Heart right ventricle (tissue), 16 donors: ENCODE results near the gene SLC38A3. TPM values are rescaled to one million over a fixed set of nuclear protein-coding genes. Genes with fewer than 3 reads are reported as not detected.

Source experiments
- ATAC-seq, 8 donors: fragments of 200-7000 bp; cut with Tn5 transposase; one replicate each; pipeline ENCODE4 v1.9.1; 2020; ENCODE audit warnings: mild to moderate bottlenecking in 8 of 8, moderate library complexity in 8 of 8, moderate number of reproducible peaks in 1 of 8
- DNase-seq, 2 donors: peaks; one replicate each; pipeline ENCODE4 v3.0.0-alpha.2; 2020
- H3K27ac ChIP-seq, 10 donors: fragments of 200-600 bp; sonication (generic) in 2 of 10; one replicate each; pipeline versions ENCODE4 v1.5.0 to v1.8.0; 2020 to 2022; ENCODE audit warnings: mild to moderate bottlenecking in 3 of 10
- H3K27me3 ChIP-seq, 7 donors: fragments of 200-600 bp; one replicate each; pipeline ENCODE4 v1.8.0; 2021 to 2022; ENCODE audit warnings: mild to moderate bottlenecking in 2 of 7
- H3K36me3 ChIP-seq, 9 donors: fragments of 200-600 bp; sonication (generic) in 1 of 9; one replicate each; pipeline versions ENCODE4 v1.5.0 to v1.8.0; 2020 to 2022; ENCODE audit warnings: mild to moderate bottlenecking in 2 of 9
- H3K4me1 ChIP-seq, 9 donors: fragments of 200-600 bp; sonication (generic) in 1 of 9; one replicate each; pipeline versions ENCODE4 v1.5.0 to v1.8.0; 2020 to 2022; ENCODE audit warnings: mild to moderate bottlenecking in 4 of 9
- H3K4me3 ChIP-seq, 10 donors: fragments of 200-600 bp; sonication (generic) in 2 of 10; one replicate each; pipeline versions ENCODE4 v1.5.0 to v1.8.0; 2020 to 2022; ENCODE audit warnings: mild to moderate bottlenecking in 7 of 10, moderate library complexity in 2 of 10
- H3K9me3 ChIP-seq, 11 donors: fragments of 200-600 bp in 10 of 11; sonication (generic) in 2 of 11; one replicate each; pipeline versions ENCODE4 v1.5.0 to v1.8.0; 2013 to 2022; ENCODE audit warnings: mild to moderate bottlenecking in 2 of 11, control low read depth in 1 of 11, moderate library complexity in 1 of 11
- CTCF ChIP-seq, 9 donors: fragments of 200-600 bp; sonication (generic) in 2 of 9; IDR thresholded peaks; one replicate each; pipeline versions ENCODE4 v1.5.0 to v1.8.0; 2021 to 2022; ENCODE audit warnings: antibody characterized with exemption in 9 of 9, mild to moderate bottlenecking in 5 of 9, moderate library complexity in 1 of 9
- WGBS, 2 donors: extraction: QIAGEN DNeasy Blood & Tissue Kit; methylation state at CpG; one replicate each; pipeline ENCODE4 v1.1.7; 2013; ENCODE audit warnings: inconsistent platforms in 1 of 2; 5-methylcytosine and 5-hydroxymethylcytosine counted together
- intact Hi-C, 10 donors: fragments of 100-400 bp; cut with DNase I; formaldehyde crosslinking; loops; one replicate each; pipeline versions ENCODE4 v1.11.1 to v1.14.2; 2022
- polyA plus RNA-seq, 2 donors: library from polyadenylated mRNA; stranded (reverse); fragments of 200-250 nt; gene quantifications; one replicate each; pipeline ENCODE4 v1.2.3, GENCODE V29; 2013
- total RNA-seq, 10 donors: library from RNA; stranded (reverse); fragmentation: NEBNext Ultra II Directional in 3 of 10; extraction: Animal tissue kit (Norgen Biotek cat#: 25700) in 3 of 10; gene quantifications; one replicate each; pipeline versions ENCODE4 v1.2.1 to v1.2.4, GENCODE V29; 2021 to 2023
- donor health status: Arrhythmogenic right ventricular cardiomyopathy.
- donor health status: ischemic (EF 13 %, LVEDD 7.1; RV severe dilation, severe dysfunction).
- donor health status: healthy with polysubstance abuse.
- donor health status: DM: no; HTN: yes; CAD: no.
- donor health status: DM: no; HTN: no; CAD: no.
- donor health status: ischemic (EF 25% LVEDD 6.9; RV normal size, moderate dysfunction).
- donor health status: ischemic (EF 25% LVEDD 5.7; RV mildly dilated, moderate dysfunction).
- donor health status: healthy.
- donor health status: DM: yes; HTN: yes; CAD: no.
- donor health status: Ischemic cardiomyopathy.
- donor health status: ischemic (EF 35%, LVEDD 5.7; RV mildly dilated, moderate dysfunction).
- donor health status: nonischemic (EF 11% LVEDD 7.7; RV severe dilation, severe dysfunction).
- donor health status: DM: yes; HTN: yes; CAD: no.
- donor health status: PGD.
- donor health status: ischemic (EF 29% LVEDD 5.4; RV normal size, mild dysfunction).
- donor health status: nonischemic (EF 23%, LVEDD 6.1; RV moderate dilation, normal function).

Gene SLC38A3
- total and polyA plus RNA-seq, 12 donors, result 1.4 to 16.4 (median 11.2) TPM

GRCh38 chr3:50189274-50189673, 15.8 kb upstream of the SLC38A3 start:
- no peaks in the 10 kb centered on the region for H3K9me3 ChIP-seq
- no peak overlapping the region for H3K27ac ChIP-seq
- intact Hi-C loops, result loop anchor here (1.0 to 5.0 kb wide), 7 partner anchors 34 to 68 kb away; partner anchors contain the start of gene SEMA3F (in 3 of the 10)
- ATAC-seq (peak; percentile 75 to 87 (median 80)), DNase-seq (peak; percentile 64 to 74)
- no peak overlapping the region for H3K4me3 ChIP-seq
- WGBS, 2 donors, result 12 to 15% methylated on average over 5 of the region's 5 CpGs
- TF ChIP-seq CTCF (IDR thresholded peaks at IDR 0.05), result peak; percentile 61 to 85 (median 77)
- H3K4me1 ChIP-seq, result peaks cover 0 to 23% (median 15%) of the 10 kb centered on the region in 9 donors
- peaks cover 0 to 30% (median 0%) of the 10 kb centered on the region in 9 donors for H3K36me3 ChIP-seq
- peaks cover 15 to 22% (median 17%) of the 10 kb centered on the region in 7 donors for H3K27me3 ChIP-seq

GRCh38 chr3:50189989-50190388, 15.1 kb upstream of the SLC38A3 start:
- Histone ChIP-seq H3K27me3 (peaks cover 17 to 30% (median 24%) of the 10 kb centered on the region in 7 donors), H3K27ac (no peak overlapping the region), H3K4me1 (peaks cover 0 to 28% (median 21%) of the 10 kb centered on the region in 9 donors), H3K9me3 (no peaks in the 10 kb centered on the region), H3K36me3 (peaks cover 0 to 23% (median 0%) of the 10 kb centered on the region in 9 donors), H3K4me3 (no peak overlapping the region)
- WGBS, 2 donors, result 89 to 93% methylated on average over 7 of the region's 7 CpGs
- TF ChIP-seq CTCF (IDR thresholded peaks at IDR 0.05), result no peak
- ATAC-seq (no peak), DNase-seq (no peak)
- intact Hi-C loops, result loop anchor here (1.0 to 5.0 kb wide), 9 partner anchors 35 to 82 kb away; partner anchors contain the start of gene SEMA3F (in 3 of the 10)

GRCh38 chr3:50190936-50191660, 14.0 kb upstream of the SLC38A3 start, which contains the start of gene GNAT1:
GNAT1 (plus strand) TSS chr3:50191610; CDS start chr3:50191726, 116 bp downstream.
- WGBS, 2 donors, result 74 to 79% methylated on average over 8 of the region's 8 CpGs
- no peak for DNase-seq
- no peak for TF ChIP-seq CTCF (IDR thresholded peaks at IDR 0.05)
- Histone ChIP-seq H3K27me3 (peaks cover 17 to 40% (median 31%) of the 10 kb centered on the region in 7 donors), H3K9me3 (no peaks in the 10 kb centered on the region), H3K4me3 (no peak within 1 kb of the TSS), H3K36me3 (peaks cover 0 to 12% (median 0%) of the 10 kb centered on the region in 9 donors), H3K27ac (no peak within 1 kb of the TSS), H3K4me1 (peaks cover 0 to 28% (median 21%) of the 10 kb centered on the region in 9 donors)
- no peak for ATAC-seq
- intact Hi-C loops, result loop anchor here in 2 of 10 donors (5.0 kb wide), 2 partner anchors 36 to 81 kb away; no protein-coding TSS in a partner anchor

- no peak for TF ChIP-seq CTCF (IDR thresholded peaks at IDR 0.05)
- peaks cover 17 to 44% (median 31%) of the 10 kb centered on the region in 7 donors for H3K27me3 ChIP-seq
- 77 to 79% methylated on average over 8 of the region's 8 CpGs for WGBS, 2 donors
Measured at GRCh38 chr3:50192124-50192523, 12.9 kb upstream of the SLC38A3 start.

More at GRCh38 chr3:50192124-50192523, 12.9 kb upstream of the SLC38A3 start:
- intact Hi-C loops, result loop anchor here in 7 of 10 donors (1.0 to 5.0 kb wide), 6 partner anchors 34 to 83 kb away; no protein-coding TSS in a partner anchor
- peaks cover 0 to 6% (median 0%) of the 10 kb centered on the region in 9 donors for H3K36me3 ChIP-seq
- no peak overlapping the region for H3K27ac ChIP-seq
- no peak overlapping the region for H3K4me3 ChIP-seq
- peaks cover 0 to 28% (median 21%) of the 10 kb centered on the region in 9 donors for H3K4me1 ChIP-seq
- DNase-seq (no peak), ATAC-seq (no peak)
- H3K9me3 ChIP-seq, result no peaks in the 10 kb centered on the region
